DND-41 (cell line): ENCODE measurements around the gene THUMPD2.

Experiments
- ATAC-seq: fragments of 200-7000 bp; cut with Tn5 transposase; 3 replicates; pipeline ENCODE4 v1.9.1; 2021; ENCODE audit warnings: low read depth; ENCODE audit not compliant: insufficient read depth
- DNase-seq: peaks from one replicate; pipeline ENCODE4 v3.0.0-alpha.2; 2020
- H2AFZ ChIP-seq: 2 replicates; pipeline ENCODE4 v1.6.0; 2012; ENCODE audit warnings: low read depth, low read length
- H3K27ac ChIP-seq: 2 replicates; pipeline ENCODE4 v1.5.1; 2012; ENCODE audit warnings: low read length, inconsistent platforms
- H3K27me3 ChIP-seq: fragments of 200-600 bp; sonication (generic); 2 replicates; pipeline ENCODE4 v1.6.0; 2012; ENCODE audit warnings: low read length, mild to moderate bottlenecking, inconsistent platforms; ENCODE audit not compliant: insufficient read depth, poor library complexity
- H3K36me3 ChIP-seq: 2 replicates; pipeline ENCODE4 v1.5.1; 2012; ENCODE audit warnings: low read length, inconsistent platforms; ENCODE audit not compliant: insufficient read depth
- H3K4me1 ChIP-seq: 2 replicates; pipeline ENCODE4 v1.5.1; 2012; ENCODE audit warnings: mild to moderate bottlenecking, low read length; ENCODE audit not compliant: insufficient read depth
- H3K4me2 ChIP-seq: 2 replicates; pipeline ENCODE4 v1.6.0; 2012; ENCODE audit warnings: mild to moderate bottlenecking, moderate library complexity, low read length, inconsistent platforms; ENCODE audit not compliant: insufficient read depth
- H3K4me3 ChIP-seq, 2 experiments: fragments of 200-600 bp in 1 of 2; shearing (Covaris generic) in 1 of 2; 2 replicates each; pipeline ENCODE4 v1.5.1; 2012 to 2016; ENCODE audit warnings: inconsistent platforms in 2 of 2, low read length in 2 of 2, mild to moderate bottlenecking in 2 of 2, low read depth in 1 of 2, moderate library complexity in 1 of 2
- H3K79me2 ChIP-seq: 2 replicates; pipeline ENCODE4 v1.6.0; 2012; ENCODE audit warnings: low read length, inconsistent platforms; ENCODE audit not compliant: insufficient read depth
- H3K9ac ChIP-seq: 2 replicates; pipeline ENCODE4 v1.6.0; 2012; ENCODE audit warnings: low read depth, mild to moderate bottlenecking, inconsistent platforms, low read length, moderate library complexity
- H3K9me3 ChIP-seq: 2 replicates; pipeline ENCODE4 v1.5.1; 2012; ENCODE audit warnings: low read length, moderate library complexity, mild to moderate bottlenecking, inconsistent platforms; ENCODE audit not compliant: insufficient read depth, severe bottlenecking
- H4K20me1 ChIP-seq: 2 replicates; pipeline ENCODE4 v1.6.0; 2012; ENCODE audit warnings: low read length; ENCODE audit not compliant: insufficient read depth
- EZH2 ChIP-seq: IDR thresholded peaks from 3 replicates; pipeline ENCODE4 v1.6.1; 2012; ENCODE audit warnings: borderline replicate concordance, low read depth, mild to moderate bottlenecking, moderate library complexity, low read length, inconsistent platforms; ENCODE audit not compliant: severe bottlenecking
- TF ChIP-seq, protein P1 (sequence below): IDR thresholded peaks from 2 replicates; pipeline ENCODE4 v1.5.1; 2012; ENCODE audit warnings: borderline replicate concordance, low read length, moderate library complexity, mild to moderate bottlenecking; ENCODE audit not compliant: poor library complexity, severe bottlenecking; ENCODE audit errors: extremely low read depth

Gene THUMPD2

DNA sequence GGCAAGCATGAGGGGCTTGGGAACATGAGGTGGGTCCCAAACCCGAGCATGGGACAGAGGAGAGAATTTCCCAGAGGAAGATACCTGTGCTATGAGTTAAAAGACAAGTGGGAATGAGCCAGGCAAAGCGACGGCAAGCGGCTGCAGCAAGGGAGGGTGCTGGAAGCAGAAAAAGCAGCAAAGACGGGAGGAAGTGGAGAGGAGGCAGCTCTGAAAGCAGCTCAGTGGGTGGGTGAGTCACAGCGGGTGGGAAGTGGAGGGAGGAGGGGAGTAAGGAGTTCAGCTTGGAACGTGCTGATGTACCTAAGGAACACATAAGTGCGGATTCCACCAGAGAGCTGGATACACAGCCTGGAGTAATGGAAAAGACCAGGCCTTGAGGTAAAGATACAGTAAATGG lies 41.4 kb downstream of the THUMPD2 start:
- no peak for TF ChIP-seq EZH2
- TF ChIP-seq, protein P1, sequence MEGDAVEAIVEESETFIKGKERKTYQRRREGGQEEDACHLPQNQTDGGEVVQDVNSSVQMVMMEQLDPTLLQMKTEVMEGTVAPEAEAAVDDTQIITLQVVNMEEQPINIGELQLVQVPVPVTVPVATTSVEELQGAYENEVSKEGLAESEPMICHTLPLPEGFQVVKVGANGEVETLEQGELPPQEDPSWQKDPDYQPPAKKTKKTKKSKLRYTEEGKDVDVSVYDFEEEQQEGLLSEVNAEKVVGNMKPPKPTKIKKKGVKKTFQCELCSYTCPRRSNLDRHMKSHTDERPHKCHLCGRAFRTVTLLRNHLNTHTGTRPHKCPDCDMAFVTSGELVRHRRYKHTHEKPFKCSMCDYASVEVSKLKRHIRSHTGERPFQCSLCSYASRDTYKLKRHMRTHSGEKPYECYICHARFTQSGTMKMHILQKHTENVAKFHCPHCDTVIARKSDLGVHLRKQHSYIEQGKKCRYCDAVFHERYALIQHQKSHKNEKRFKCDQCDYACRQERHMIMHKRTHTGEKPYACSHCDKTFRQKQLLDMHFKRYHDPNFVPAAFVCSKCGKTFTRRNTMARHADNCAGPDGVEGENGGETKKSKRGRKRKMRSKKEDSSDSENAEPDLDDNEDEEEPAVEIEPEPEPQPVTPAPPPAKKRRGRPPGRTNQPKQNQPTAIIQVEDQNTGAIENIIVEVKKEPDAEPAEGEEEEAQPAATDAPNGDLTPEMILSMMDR: no peak
- no peak overlapping the region for H3K4me2 ChIP-seq
- ATAC-seq (no peak), DNase-seq (no peak)
- H2AFZ ChIP-seq: no peak overlapping the region
- no peak overlapping the region for H3K4me3 ChIP-seq
- H3K79me2 ChIP-seq: no peaks in the 10 kb centered on the region
- no peak overlapping the region for H3K27ac ChIP-seq
- peaks cover 75% of the 10 kb centered on the region for H3K36me3 ChIP-seq
- no peak overlapping the region for H3K9ac ChIP-seq
- no peaks in the 10 kb centered on the region for H3K27me3 ChIP-seq
- H3K9me3 ChIP-seq: no peaks in the 10 kb centered on the region
- H3K4me1 ChIP-seq: no peaks in the 10 kb centered on the region
- H4K20me1 ChIP-seq: no peaks in the 10 kb centered on the region

DNA sequence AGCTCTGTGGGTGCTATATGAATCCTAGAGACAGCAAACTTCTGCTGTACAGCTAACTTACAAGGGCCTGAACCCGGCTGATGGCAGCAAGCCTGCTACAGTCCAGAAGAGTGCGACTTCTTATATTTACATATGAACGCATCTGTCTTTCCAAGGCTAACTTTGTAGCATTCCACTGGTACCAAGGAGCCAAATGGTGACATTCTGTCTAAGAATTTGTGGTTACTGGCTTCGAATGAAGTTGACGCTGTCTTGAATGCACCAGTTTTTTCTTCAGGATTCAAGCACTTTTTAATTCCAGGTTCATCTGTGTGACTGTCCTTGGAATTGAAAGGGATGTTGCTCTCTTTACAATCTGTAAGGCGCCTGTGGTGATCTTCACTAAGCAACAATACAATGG lies 42.4 kb downstream of the THUMPD2 start:
- no peak overlapping the region for H3K4me3 ChIP-seq
- H2AFZ ChIP-seq: no peak overlapping the region
- ATAC-seq (no peak), DNase-seq (no peak)
- H3K9ac ChIP-seq: no peak overlapping the region
- no peak overlapping the region for H3K27ac ChIP-seq
- no peak overlapping the region for H3K4me2 ChIP-seq
- no peaks in the 10 kb centered on the region for H3K4me1 ChIP-seq
- H3K9me3 ChIP-seq: no peaks in the 10 kb centered on the region
- no peaks in the 10 kb centered on the region for H4K20me1 ChIP-seq
- H3K27me3 ChIP-seq: no peaks in the 10 kb centered on the region
- H3K79me2 ChIP-seq: no peaks in the 10 kb centered on the region
- H3K36me3 ChIP-seq: peaks cover 65% of the 10 kb centered on the region
- TF ChIP-seq, protein P1: no peak

DNA sequence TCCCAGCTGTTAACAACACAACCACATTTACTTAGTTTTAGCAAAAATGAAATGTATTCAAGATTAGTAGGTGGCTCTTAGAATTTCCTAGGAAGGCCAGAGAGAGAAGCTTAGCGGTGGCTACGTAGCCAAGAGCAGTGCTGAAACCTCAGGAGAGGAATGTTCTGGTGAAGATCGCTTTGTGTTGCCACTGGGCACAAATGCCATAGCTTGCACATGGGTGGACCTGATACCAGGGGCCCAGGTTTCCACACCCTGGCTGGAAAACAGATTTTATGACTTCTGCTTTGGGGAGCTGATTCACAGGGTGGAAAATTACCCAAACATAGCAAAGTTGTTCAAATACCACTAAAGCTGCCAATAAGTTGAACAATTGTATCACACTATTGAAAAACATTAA lies 43.4 kb downstream of the THUMPD2 start:
- no peak overlapping the region for H3K4me3 ChIP-seq
- no peaks in the 10 kb centered on the region for H3K79me2 ChIP-seq
- no peak overlapping the region for H3K4me2 ChIP-seq
- TF ChIP-seq, protein P1: no peak
- no peak for TF ChIP-seq EZH2
- H3K27me3 ChIP-seq: no peaks in the 10 kb centered on the region
- H3K27ac ChIP-seq: no peak overlapping the region
- H3K9ac ChIP-seq: no peak overlapping the region
- H3K36me3 ChIP-seq: peaks cover 59% of the 10 kb centered on the region
- H3K4me1 ChIP-seq: no peaks in the 10 kb centered on the region
- ATAC-seq (no peak), DNase-seq (no peak)
- no peaks in the 10 kb centered on the region for H4K20me1 ChIP-seq
- H3K9me3 ChIP-seq: no peaks in the 10 kb centered on the region
- H2AFZ ChIP-seq: no peak overlapping the region

DNA sequence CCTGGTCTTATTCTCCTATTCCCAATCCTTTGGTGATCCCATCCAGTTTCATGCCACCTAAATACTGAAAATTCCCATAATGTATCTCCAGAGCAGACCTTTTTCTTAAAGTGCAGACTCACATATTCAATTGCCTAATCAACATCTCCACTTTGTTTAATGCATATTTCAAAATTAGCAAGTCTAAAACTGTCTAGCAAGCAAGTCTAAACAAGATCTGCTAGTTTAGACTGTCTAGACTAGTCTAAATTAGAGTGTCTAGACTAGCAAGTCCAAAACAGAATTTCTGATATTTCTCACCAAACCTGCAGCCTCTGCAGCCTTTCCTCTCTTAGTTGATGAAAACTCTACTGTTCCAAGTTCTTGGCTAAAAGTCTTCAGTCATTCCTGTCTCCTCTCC lies 44.6 kb downstream of the THUMPD2 start:
- Histone ChIP-seq H3K9ac (no peak overlapping the region), H3K36me3 (peaks cover 50% of the 10 kb centered on the region), H3K4me2 (no peak overlapping the region), H3K27ac (no peak overlapping the region), H3K79me2 (no peaks in the 10 kb centered on the region), H4K20me1 (no peaks in the 10 kb centered on the region), H3K4me3 (no peak overlapping the region), H3K27me3 (no peaks in the 10 kb centered on the region), H2AFZ (no peak overlapping the region), H3K4me1 (no peaks in the 10 kb centered on the region), H3K9me3 (no peaks in the 10 kb centered on the region)
- DNase-seq (no peak), ATAC-seq (no peak)
- TF ChIP-seq, protein P1: no peak
- no peak for TF ChIP-seq EZH2
